Fibroblast of lung (primary cell): ENCODE results near the gene TRUB2. TPM values are rescaled to one million over a fixed set of nuclear protein-coding genes. Genes with fewer than 3 reads are reported as not detected.

Experiments
- DNase-seq, 2 donors: peaks; one replicate each; pipeline versions ENCODE4 v3.0.0 to v3.0.0-alpha.2; 2010; ENCODE audit warnings: low read depth in 2 of 2
- H2AFZ ChIP-seq: 2 replicates; pipeline ENCODE4 v1.5.1; 2012; ENCODE audit warnings: low read length, control low read depth, inconsistent platforms
- H3K27ac ChIP-seq: 2 replicates; pipeline ENCODE4 v1.5.1; 2011; ENCODE audit warnings: low read length, control low read depth; ENCODE audit not compliant: insufficient read depth
- H3K27me3 ChIP-seq: 2 replicates; pipeline ENCODE4 v1.5.1; 2011; ENCODE audit warnings: mild to moderate bottlenecking, low read length; ENCODE audit not compliant: control insufficient read depth, insufficient read depth
- H3K36me3 ChIP-seq: 2 replicates; pipeline ENCODE4 v1.5.1; 2011; ENCODE audit warnings: low read length; ENCODE audit not compliant: control insufficient read depth, insufficient read depth
- H3K4me1 ChIP-seq: 2 replicates; pipeline ENCODE4 v1.5.1; 2011; ENCODE audit warnings: low read length; ENCODE audit not compliant: control insufficient read depth, insufficient read depth; ENCODE audit errors: extremely low read depth
- H3K4me2 ChIP-seq: 2 replicates; pipeline ENCODE4 v1.5.1; 2011; ENCODE audit warnings: low read length, control low read depth; ENCODE audit not compliant: insufficient read depth; ENCODE audit errors: extremely low read depth
- H3K4me3 ChIP-seq, 4 experiments: fragments of 200-600 bp in 1 of 4; sonication (generic) in 1 of 4; replicated peaks in 1 of 4; 2 replicates each; pipeline ENCODE4 v1.5.1; 2011 to 2016; ENCODE audit warnings: low read length in 4 of 4, low read depth in 3 of 4, mild to moderate bottlenecking in 3 of 4, control low read depth in 2 of 4, inconsistent platforms in 1 of 4, mixed read lengths in 1 of 4; ENCODE audit not compliant: insufficient read depth in 1 of 4; ENCODE audit errors: control extremely low read depth in 1 of 4
- H3K79me2 ChIP-seq: 2 replicates; pipeline ENCODE4 v1.5.1; 2012; ENCODE audit warnings: mild to moderate bottlenecking, low read length, inconsistent platforms; ENCODE audit not compliant: control insufficient read depth, insufficient read depth
- H3K9ac ChIP-seq: 2 replicates; pipeline ENCODE4 v1.5.1; 2011; ENCODE audit warnings: mild to moderate bottlenecking, low read length, control low read depth; ENCODE audit not compliant: insufficient read depth
- H3K9me3 ChIP-seq: 2 replicates; pipeline ENCODE4 v1.5.1; 2012; ENCODE audit warnings: low read depth, low read length; ENCODE audit not compliant: control insufficient read depth, insufficient read depth
- H4K20me1 ChIP-seq: 2 replicates; pipeline ENCODE4 v1.5.1; 2011; ENCODE audit warnings: low read length; ENCODE audit not compliant: control insufficient read depth, insufficient read depth; ENCODE audit errors: extremely low read depth
- EZH2 ChIP-seq: IDR thresholded peaks from 2 replicates; pipeline ENCODE4 v1.5.1; 2012; ENCODE audit warnings: low read length, control low read depth, mild to moderate bottlenecking; ENCODE audit errors: missing control alignments
- polyA plus RNA-seq, 2 donors: library from polyadenylated mRNA; depleted of rRNA in 1 of 2; stranded (reverse) in 1 of 2; unstranded in 1 of 2; fragments of >200 nt; gene quantifications; 2 replicates each; pipeline ENCODE4 v1.2.1, GENCODE V29; 2011 to 2012; ENCODE audit warnings: missing spikeins in 1 of 2
- total RNA-seq: library from RNA; depleted of rRNA; stranded (reverse); fragments of >200 nt; gene quantifications from 2 replicates; pipeline ENCODE4 v1.2.1, GENCODE V29; 2014
- TF ChIP-seq, protein P1 (sequence below), 2 donors: IDR thresholded peaks in 1 of 2; conservative IDR thresholded peaks in 1 of 2; 1 replicate in 1 of 2; 2 replicates in 1 of 2; pipeline ENCODE4 v1.5.1; 2011 to 2012; ENCODE audit warnings: low read length in 2 of 2, control low read depth in 1 of 2, inconsistent platforms in 1 of 2, low read depth in 1 of 2, mild to moderate bottlenecking in 1 of 2

TRUB2 gene
- total and polyA plus RNA-seq, 2 donors (not counting 1 experiment from before 2014, with no cell fraction given) = 10.4 to 22.6 TPM

DNA sequence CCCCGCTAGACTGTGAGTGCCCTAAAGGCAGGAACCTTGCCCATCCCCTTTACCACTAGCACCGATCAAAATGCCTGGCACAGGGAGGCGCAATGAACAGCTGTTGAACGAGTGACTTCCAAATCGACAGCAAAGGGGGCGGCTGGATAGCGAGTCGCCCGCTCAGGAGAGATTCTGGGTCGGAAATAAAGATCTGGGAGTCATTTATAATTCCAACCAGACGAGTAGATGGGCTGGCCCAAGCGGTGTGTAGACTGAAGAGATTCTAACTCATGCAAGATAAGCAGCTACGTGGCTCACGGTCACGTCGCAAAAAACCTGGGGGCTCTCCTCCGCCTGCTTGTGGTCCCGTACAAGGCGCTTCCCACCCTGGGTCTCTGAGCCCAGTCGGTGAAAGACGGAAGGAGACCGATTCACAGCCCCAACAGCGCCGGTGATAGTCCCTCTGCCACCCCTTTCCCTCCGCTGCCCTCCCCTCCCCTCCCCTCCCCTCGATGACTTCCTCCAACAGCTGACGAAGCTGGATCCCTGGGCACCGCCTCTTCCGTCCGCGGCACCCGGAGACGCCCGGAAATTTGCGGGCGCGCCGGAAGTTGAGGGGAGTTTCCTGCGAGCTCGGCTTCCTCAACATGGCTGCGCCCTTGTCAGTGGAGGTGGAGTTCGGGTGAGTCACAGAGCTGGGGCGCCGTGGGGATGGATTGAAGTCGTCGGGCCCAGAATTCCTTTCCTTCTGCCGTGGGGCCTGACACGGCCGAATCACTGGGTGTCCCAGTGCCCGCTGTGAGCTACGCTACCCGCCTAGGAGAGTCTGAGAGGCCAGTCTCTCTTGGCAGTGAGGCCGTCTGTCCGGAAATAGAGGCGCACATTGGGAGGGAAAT, 48.7 kb upstream of the TRUB2 start, which contains the start of gene URM1:
TSS of gene URM1 (plus strand) at position 623 of the 878 bp plus-strand sequence. CDS start at position 630, 7 bp downstream.
- no peak for TF ChIP-seq EZH2
- TF ChIP-seq, protein P1, sequence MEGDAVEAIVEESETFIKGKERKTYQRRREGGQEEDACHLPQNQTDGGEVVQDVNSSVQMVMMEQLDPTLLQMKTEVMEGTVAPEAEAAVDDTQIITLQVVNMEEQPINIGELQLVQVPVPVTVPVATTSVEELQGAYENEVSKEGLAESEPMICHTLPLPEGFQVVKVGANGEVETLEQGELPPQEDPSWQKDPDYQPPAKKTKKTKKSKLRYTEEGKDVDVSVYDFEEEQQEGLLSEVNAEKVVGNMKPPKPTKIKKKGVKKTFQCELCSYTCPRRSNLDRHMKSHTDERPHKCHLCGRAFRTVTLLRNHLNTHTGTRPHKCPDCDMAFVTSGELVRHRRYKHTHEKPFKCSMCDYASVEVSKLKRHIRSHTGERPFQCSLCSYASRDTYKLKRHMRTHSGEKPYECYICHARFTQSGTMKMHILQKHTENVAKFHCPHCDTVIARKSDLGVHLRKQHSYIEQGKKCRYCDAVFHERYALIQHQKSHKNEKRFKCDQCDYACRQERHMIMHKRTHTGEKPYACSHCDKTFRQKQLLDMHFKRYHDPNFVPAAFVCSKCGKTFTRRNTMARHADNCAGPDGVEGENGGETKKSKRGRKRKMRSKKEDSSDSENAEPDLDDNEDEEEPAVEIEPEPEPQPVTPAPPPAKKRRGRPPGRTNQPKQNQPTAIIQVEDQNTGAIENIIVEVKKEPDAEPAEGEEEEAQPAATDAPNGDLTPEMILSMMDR (conservative IDR thresholded peaks at IDR 0.05 in 1 of 2, IDR thresholded peaks at IDR 0.05 in 1 of 2; ENCODE audit: low read depth in 1 of 2, low read length in 2 of 2) = no peak
- no peaks in the 10 kb centered on the region for H3K9me3 ChIP-seq
- H3K4me3 ChIP-seq = peak within 1 kb of the TSS; percentile 71 to 99 (median 87)
- DNase-seq = peak; percentile 94 to 98
- peak within 1 kb of the TSS; percentile 80 for H2AFZ ChIP-seq
- H3K27ac ChIP-seq = peak within 1 kb of the TSS; percentile 91
- H3K4me1 ChIP-seq = peaks cover 7% of the 10 kb centered on the region
- peak within 1 kb of the TSS; percentile 96 for H3K4me2 ChIP-seq
- peaks cover 1% of the 10 kb centered on the region for H3K36me3 ChIP-seq
- H3K79me2 ChIP-seq = peaks cover 30% of the 10 kb centered on the region
- H3K27me3 ChIP-seq = no peaks in the 10 kb centered on the region
- peak within 1 kb of the TSS; percentile 83 for H3K9ac ChIP-seq
- no peaks in the 10 kb centered on the region for H4K20me1 ChIP-seq

DNA sequence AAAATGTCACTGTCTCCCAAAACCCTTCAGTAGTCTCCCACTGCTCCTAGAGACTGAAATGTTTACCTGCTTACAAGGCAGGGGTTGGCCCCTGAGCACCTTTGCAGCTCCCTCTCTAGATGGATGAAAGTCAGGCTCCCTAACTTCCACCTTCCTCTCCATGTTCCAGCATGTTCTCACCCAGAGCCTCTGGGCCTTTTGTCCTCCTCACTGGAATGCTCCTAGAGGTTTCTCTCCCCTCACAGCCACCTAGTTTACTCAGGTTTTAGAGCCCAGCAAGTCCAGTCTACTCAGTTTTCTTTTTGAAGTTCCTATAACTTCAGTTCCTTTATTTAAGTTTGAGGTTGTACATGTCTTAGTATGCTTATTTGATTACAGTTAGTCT, 48.1 kb upstream of the TRUB2 start:
- Histone ChIP-seq H3K27me3 (no peaks in the 10 kb centered on the region), H2AFZ (no peak overlapping the region), H4K20me1 (no peaks in the 10 kb centered on the region)

More for the DNA sequence above, 48.1 kb upstream of the TRUB2 start:
- peaks cover 1% of the 10 kb centered on the region for H3K36me3 ChIP-seq
- H3K9ac ChIP-seq = peak overlapping the region; percentile 75
- DNase-seq = no peak
- peak overlapping the region; percentile 82 for H3K27ac ChIP-seq
- H3K79me2 ChIP-seq = peaks cover 30% of the 10 kb centered on the region
- H3K4me3 ChIP-seq = peak overlapping the region; percentile 54 to 78 (median 70)
- TF ChIP-seq, protein P1 (conservative IDR thresholded peaks at IDR 0.05 in 1 of 2, IDR thresholded peaks at IDR 0.05 in 1 of 2; ENCODE audit: low read depth in 1 of 2, low read length in 2 of 2) = no peak
- TF ChIP-seq EZH2 = no peak
- H3K9me3 ChIP-seq = no peaks in the 10 kb centered on the region
- H3K4me1 ChIP-seq = peaks cover 7% of the 10 kb centered on the region
- H3K4me2 ChIP-seq = peak overlapping the region; percentile 88
